Tongue (tissue), 2 donors: ENCODE results near the gene EEF1B2. TPM values are rescaled to one million over a fixed set of nuclear protein-coding genes. Genes with fewer than 3 reads are reported as not detected.
"Not testable (repeated sequence)": the region's sequence is repeated elsewhere in the genome, so short reads cannot be mapped to it uniquely, and the experiment has no call there.

Experiments used
- DNase-seq: peaks from one replicate; pipeline ENCODE4 v3.0.0-alpha.2; 2015
- total RNA-seq: library from RNA; depleted of rRNA; stranded (reverse); fragments of >200 nt; gene quantifications from one replicate; pipeline ENCODE4 v1.2.3, GENCODE V29; 2014

Gene EEF1B2
- 358 TPM for total RNA-seq

DNA sequence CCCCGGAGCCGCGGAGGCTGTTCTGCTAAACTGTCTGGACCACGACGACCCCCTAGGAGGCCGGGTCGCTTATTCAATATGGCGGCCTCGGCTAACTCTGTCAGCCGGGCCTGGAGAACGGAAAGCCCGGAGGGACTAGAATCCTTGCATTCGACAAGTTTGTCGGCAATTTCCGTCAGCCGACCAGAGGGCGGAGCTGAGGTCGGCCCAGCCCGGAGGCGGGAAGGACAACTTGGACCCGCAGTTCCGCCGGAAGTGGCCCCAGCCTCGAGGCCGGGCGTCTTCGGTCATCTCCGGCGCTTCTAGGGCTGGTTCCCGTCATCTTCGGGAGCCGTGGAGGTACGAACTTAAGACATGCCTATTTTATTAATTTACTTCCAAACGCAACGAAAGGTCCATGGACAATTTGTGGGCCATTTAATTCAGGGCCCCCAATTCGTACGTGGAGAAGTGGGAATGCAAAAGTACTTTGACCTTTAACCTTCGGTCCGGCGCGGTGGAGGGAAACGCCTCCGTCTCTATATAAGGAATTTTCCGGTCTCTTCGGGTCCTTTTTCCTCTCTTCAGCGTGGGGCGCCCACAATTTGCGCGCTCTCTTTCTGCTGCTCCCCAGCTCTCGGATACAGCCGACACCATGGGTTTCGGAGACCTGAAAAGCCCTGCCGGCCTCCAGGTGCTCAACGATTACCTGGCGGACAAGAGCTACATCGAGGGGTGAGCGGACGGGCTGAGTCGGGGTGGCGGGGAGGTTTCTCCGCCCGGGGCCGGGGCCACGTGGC, at the start of gene EEF1B2, which contains the start of gene NDUFS1:
Gene EEF1B2 (plus strand): TSS at position 550 of the 779 bp plus-strand sequence. CDS start 85 bp downstream, at position 635.
Gene NDUFS1 (minus strand): TSS at position 99 of the 779 bp plus-strand sequence. CDS start 5,766 bp downstream, outside the sequence.
- DNase-seq, result peak; percentile 99

DNA sequence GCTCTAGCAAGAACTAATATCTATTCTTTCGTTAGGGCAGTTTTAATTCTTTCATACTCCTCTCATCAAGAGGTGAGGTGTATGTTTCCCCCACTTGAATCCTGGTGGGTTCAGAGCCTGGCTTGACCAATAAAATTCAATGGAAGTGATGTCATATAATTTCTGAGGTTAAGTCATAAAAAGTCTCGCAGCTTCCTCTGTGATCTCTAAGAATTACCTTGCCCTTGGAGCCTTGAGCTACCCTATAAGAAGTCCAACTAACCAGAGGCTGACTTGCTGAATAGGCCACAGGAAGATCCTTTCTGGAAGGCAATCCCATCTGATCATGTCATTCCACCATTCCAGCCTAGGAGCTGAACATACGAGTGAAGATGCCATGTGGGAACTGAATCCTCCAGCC, 47.6 kb upstream of the EEF1B2 start:
- no peak for DNase-seq

DNA sequence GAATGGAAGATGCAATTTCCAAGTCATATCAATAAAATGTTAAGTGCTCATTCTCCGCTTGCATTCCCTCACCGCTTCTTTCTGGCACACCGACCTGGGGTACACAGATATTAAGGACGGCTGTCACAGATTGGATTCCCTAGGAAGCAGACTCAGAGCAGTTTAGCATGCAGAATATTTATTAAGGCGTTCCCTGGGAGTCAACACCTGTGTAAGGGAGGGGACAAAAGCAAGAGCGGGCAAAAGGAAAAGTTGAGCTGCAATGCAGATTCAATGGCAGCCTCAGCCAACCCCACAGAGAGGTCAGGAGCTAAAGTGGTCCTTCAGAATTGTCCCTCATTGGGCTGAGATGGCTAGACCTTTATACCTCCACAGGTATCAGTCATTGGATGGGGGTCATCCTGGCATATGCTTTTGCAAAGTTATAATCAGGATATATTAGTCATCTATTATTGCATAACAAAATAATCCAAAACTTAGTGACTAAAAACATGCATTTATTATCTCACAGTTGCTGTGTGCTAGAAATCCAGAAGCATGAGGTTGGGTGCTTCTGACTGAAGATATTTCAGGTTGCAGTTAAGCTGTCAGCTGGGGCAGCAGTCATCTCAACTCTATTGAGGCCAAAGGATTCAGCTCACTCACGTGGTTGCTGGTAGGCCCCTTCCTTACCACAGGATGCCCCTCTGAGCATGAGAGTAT, 46.7 kb upstream of the EEF1B2 start:
- no peak for DNase-seq

DNA sequence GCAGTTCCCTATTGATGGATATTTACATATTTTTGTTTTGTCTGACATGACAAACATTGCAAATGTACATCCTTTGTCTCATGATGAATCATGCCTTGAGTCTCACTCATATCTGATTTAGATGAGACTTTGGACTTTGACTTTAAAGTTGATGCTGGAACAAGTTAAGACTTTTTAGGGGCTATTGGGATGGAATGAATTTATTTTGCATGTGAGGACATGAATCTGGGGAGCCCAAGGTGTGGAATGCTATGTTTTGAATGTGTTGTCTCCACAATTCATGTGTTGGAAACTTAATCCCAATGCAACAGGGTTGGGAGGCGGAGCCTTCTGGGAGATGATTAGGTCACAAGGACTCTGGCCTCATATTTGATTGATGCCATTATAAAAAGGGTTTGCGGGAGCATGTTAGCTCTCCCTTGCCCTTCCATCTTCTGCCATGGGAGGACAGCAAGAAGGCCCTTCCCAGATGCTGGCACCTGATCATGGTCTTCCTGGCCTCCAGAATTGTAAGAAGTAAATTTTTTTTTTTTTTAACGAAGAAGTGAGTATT, 44.6 kb upstream of the EEF1B2 start:
- no peak for DNase-seq

DNA sequence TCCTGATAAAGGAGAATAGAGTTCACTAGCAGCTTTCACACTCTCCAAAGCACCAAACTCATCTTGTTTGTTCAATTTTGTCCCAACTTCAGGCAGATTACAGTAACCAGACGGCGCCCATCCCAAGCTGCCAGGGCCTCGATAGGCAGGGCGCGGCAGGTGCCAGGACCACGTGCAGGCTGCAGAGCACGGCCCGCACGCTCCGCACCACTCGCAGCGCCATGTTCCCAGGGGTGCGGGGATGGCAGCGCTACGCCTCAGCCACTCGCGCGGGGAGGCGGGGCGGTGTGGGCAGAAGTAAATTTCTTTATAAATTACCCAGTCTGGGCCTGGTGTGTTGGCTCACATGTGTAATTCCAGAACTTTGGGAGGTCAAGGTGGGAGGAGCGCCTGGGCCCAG, 43.4 kb upstream of the EEF1B2 start:
- no peak for DNase-seq

DNA sequence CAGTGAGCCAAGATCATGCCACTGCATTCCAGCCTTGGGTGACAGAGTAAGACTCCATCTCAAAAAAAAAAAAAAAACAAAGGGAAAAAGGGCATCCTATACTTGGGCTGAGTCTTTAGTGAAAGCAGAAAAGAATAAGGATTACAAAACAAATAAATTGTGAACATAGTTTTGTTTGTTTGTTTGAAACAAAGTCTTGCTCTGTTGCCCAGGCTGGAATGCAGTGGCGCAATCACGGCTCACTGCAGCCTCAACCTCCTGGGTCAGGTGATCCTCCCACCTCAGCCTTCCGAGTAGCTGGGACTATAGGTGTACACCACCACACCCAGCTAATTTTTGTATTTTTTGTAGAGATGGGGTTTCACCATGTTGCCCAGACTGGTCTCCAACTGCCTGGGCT, 37.1 kb upstream of the EEF1B2 start:
- not testable (repeated sequence) for DNase-seq

DNA sequence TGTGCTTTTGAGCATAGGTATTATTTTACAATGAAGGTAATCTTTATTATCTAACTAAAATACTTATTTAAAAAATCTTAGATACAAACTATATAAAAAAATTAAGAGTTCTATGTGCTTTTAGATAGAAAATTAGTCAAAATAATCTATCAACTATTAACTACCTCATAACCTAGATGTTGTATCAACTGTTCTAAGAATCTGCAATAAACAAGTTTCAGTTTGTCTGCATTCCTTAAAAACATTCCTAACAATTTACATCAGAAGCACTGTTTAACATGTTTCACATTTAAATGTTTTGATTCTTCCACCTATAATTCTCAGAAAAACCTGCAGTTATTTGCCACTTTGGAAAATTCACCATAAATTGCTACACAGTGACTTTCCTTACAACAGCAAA, 33.8 kb upstream of the EEF1B2 start:
- no peak for DNase-seq

DNA sequence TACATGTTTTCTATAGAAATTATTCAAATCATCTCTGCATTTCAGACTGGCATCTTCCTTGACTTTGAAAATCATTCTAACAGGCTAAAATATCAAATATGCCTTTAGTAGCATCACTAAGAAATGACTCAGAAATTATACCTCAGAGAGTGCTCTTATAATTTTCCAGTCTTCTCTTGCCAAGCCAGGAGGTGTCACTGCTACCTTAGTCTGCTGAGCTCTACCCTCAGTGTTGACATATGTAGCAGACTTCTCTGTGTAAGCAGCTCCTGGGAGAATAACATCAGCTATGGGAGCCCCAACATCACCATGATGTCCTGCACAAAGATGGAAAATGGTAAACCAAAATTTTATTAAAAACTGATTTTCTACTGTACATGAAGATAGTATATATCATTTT, 32.0 kb upstream of the EEF1B2 start:
- no peak for DNase-seq

DNA sequence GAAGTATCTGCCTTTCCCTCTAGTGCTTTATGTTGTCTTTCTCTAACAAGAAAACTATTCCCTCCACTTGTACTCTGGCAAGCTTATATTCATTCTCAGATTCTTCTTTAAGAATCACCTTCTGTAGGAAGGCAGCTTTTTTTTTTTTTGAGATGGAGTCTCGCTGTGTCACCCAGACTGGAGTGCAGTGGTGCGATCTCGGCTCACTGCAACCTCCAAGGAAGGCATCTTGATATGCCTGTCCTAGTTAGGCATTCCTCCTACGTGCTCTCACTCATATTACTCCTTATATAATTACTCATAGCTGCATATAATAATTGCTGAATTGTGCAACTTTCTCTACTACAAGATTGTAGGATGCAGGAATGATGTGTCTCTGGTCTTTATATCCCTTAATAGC, 16.2 kb upstream of the EEF1B2 start:
- DNase-seq, result no peak

DNA sequence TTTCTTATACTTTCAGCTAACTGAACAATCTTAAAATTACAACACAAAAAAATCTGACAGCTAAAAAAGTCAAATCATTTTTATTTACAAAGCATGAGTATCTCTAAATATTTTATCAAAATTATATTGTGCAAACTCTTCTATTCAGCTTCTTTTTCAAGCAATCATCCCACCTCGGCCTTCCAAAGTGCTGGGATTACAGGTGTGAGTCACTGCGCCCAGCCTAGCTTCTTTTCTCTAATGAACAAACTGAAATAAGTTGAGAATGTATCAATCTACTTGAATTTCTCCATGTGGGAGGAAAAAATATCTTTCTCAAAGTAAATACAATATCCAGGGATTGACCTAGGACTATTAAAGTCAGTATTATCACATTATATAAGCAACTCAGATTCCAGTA, 15.3 kb upstream of the EEF1B2 start:
- DNase-seq, result no peak

DNA sequence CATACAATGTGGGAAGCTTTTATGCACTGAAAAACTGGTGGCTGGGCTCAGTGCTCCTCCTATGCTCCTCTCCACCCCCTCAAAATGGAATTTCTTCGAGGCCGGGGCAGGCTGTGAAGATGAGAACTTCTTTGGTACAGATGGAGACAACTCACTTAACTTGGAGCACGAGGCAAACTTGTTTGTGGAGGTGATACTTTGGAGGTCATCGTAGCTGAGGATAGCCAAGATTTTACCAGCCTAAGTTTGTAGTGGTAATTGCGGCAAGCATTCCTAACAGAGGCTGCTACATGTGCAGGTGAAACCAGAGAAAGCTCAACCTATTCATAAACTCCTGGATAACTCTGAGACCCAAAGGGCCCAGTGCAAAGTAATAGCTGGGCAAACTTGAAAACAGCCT, 14.0 kb upstream of the EEF1B2 start:
- DNase-seq, result no peak

DNA sequence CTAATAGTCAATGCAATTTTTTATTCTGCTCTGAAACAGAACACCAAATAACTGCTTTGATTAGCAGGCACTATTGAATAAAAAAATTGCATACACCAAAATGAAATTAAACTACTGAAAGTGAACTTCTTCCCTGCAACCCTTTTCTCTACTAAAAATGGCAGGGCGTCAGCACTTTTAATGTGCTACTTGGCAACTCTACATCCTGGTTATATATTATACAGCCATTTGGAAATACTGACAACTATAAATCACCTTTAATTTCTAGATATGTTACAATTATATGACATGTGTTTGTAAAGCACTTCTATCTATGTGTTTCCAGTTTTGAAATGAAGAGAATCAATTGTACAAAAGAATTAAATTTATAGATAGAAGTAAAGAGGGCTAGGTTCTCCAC, 10.4 kb upstream of the EEF1B2 start:
- DNase-seq, result no peak

DNA sequence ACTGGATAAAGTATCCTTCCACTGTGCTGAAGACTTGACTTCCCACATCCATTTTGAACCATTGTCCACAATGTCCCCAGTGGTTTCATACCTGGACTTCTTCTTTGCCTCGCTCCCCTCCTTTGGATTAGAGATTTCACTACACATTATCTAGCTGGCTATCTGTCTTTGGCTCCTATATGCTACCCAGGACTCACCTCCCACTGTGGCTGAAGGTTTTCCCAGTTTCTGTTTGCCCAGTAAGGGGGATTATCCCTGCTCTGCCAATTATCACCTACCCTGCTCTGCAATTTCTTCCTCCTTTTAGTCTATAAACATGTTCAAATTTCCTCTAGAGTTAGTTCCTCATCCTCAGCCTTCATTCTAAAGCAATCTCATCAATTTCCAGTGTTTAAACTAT, 9.5 kb upstream of the EEF1B2 start:
- DNase-seq, result no peak

DNA sequence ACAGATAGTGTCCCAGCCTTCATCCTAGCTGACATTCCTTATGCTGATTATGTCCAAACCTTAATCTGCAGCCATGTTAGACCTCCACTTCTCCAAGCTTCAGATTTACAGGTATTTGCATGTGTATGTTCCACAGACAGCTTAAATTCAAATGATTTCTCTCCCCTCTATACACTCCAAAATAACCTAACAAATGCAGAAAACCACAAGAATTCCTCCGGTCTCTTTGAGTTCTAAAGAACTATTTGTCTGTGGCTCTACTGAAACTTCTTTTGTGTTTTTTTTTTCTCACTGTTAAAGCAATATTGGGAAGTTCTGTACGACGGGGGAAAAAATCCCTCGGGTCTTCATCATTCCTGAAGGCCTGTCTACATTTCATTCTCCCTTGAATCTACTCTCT, 9.1 kb upstream of the EEF1B2 start:
- no peak for DNase-seq

DNA sequence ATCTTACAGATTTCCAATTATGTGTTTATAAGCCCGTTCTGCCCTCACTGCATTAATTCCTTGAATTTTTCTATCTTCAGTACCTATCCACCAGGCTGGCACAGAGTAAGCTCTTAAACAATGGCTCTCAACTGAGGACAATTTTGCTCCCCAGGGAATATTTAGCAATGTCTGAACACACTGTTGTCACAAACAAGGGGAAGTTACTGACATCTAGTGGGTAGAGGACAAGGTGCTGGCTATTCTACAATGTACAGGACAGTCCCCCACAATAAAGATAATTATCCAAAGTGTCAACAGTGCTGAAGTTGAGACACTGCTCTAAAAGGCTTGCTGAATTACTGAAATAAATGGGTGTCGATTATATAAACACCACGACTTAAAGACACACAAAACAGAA, 5.5 kb upstream of the EEF1B2 start:
- no peak for DNase-seq

DNA sequence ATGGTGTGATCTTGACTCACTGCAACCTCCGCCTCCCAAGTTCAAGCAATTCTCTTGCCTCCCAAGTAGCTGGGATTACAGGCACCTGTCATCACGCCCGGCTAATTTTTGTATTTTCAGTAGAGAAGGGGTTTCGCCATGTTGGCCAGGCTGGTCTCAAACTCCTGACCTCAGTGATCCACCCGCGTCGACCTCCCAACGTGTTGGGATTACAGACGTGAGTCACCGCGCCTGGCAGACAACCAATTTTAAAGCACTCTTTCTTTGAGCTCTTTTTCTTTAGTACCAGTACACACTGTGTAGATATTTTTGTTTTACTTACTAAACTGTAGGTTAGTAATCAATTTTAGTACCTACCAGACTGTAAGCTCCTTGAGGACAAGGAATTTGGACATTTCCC, 2.7 kb upstream of the EEF1B2 start:
- DNase-seq, result not testable (repeated sequence)

DNA sequence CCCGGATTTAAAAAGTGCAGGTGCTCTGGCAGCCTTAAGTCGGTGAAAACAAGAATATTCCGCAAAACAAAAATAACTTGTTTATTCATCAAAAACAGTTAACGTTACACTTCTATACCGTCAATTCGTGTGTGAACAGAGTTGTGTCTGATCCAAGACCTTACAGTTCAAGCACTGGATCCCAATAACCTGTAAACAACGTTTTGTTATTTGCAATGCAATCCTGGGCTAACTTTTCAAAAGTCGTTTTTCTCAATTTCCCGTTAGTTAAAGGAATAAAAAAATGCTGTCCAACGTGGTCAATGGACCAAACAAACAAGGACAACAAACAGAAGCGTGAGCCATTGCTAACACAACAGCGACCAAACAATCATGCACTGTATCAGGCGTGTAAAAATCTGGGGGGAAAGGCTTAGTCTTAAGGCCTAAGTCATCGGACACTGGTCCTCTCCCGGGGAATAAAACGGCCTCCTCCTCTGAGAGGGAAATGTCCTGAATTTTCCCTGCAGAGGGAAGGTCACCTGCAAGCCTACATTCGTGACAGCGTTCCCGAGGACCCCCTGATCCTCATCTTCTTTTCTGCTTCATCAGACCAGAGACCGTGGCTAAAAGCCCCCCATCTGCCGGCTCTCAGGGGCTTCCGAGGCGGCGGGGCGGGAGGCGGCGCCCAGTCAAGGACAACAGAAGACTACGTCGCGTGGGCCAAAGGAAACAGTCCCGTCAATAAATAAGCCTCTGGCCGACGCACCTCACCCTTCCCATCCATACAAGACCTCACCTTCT, 941 bp upstream of the EEF1B2 start:
- peak; percentile 13 for DNase-seq

DNA sequence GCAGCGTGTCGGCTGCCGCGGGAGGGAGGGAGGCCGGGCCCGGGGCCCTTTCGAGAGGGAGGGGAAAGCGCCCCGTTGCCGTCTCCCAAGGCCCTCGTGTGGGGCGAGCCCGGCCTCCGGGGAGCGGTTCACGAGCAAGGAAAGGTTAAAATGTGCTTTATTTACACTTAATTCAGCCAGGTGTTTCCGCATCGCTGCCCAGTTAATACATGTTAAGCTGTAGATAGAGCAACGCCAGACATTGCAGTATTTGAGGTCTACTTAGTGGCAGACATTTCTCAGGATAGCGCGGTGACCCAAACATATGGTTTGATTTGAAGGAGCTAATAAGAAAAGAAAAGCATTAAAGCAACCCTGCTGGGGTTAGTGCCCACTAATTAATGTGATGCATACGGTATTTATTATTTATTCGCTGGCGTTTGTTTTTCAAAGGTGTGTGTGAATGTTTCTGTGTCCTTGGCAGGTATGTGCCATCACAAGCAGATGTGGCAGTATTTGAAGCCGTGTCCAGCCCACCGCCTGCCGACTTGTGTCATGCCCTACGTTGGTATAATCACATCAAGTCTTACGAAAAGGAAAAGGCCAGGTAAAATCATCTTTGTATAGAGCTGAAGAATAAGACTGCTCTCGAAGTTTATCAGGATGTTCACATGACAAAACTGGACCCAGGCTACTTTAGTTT, 571 bp downstream of the EEF1B2 start:
- no peak for DNase-seq

DNA sequence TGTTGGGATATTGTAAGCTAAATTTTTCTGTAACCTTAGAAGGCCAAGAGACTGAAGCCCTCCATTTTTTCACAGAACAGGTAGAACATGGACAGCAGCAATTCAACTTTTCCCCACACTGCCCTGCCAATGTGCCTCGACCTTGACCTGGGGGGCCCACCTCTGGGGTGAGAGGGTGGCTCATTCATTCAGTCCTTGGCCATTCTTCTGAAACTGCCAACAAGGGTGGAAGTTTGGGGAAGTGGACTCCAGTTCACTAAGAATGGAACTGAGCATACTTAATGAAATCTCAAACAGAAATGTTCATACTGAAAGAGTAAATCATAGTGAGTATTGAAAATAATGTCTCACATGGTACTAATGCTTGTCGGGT, 1.1 kb downstream of the EEF1B2 start:
- no peak for DNase-seq

DNA sequence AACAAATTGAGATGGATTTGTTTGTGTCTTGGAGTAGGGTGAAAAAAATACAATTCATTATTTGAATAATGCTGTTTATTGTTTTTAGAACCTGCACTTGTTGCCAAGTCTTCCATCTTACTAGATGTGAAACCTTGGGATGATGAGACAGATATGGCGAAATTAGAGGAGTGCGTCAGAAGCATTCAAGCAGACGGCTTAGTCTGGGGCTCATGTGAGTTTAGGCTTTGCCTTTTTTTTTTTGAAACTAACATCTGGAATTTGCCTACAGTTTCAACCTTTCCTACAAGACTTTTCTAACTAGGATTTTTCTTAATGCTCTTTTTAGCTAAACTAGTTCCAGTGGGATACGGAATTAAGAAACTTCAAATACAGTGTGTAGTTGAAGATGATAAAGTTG, 2.7 kb downstream of the EEF1B2 start:
- not testable (repeated sequence) for DNase-seq

DNA sequence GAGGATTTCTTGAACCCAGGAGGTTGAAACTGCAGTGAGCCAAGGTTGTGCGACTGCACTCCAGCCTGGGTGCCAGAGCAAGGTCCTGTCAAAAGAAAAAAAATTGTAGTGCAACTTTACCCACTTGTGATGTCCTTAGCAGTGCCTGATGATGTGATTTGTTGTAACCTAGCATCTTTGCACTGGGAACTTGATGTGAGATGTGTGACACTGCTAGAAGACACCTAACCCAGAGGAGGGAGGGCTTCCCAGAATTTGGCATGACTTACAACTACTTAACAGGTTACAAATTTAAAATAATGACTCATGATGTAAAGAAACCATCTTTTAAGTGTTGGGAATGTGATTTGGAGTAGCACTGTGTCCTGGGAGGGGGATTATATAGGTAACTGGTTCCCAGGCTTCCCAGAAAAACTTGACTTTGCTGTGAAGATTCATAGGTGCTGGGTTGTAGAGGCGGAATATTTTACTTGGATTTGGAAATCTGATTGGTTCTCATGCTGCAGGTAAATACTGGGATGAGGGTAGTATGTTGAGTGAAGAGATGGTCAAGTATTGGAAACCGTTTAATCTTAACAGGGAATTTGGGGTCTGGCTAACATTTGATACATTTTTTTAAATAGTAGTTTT, 3.7 kb downstream of the EEF1B2 start:
- DNase-seq, result no peak
